ENCODE results near the gene MALRD1.

DNA sequence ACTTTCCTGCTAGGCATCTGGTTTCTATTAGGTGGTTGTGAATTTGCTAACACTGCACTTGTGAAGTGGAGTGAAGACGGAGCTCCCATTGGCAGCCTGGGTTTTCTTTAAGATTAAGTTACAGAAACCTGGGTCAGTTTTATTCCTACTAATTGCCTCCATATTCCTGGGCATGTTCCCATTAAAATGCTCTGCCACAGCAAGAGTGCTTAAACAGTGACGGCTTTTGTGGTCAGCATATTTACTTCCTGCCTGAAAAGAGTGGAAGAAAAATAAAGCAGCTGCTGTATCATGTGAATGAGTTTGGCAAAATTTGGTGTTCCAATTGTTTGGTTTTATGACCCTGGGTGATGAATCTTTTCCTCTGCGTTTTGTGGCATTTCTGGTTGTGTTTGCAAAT is 670.7 kb downstream of the MALRD1 start:
- TF ChIP-seq, protein P1, sequence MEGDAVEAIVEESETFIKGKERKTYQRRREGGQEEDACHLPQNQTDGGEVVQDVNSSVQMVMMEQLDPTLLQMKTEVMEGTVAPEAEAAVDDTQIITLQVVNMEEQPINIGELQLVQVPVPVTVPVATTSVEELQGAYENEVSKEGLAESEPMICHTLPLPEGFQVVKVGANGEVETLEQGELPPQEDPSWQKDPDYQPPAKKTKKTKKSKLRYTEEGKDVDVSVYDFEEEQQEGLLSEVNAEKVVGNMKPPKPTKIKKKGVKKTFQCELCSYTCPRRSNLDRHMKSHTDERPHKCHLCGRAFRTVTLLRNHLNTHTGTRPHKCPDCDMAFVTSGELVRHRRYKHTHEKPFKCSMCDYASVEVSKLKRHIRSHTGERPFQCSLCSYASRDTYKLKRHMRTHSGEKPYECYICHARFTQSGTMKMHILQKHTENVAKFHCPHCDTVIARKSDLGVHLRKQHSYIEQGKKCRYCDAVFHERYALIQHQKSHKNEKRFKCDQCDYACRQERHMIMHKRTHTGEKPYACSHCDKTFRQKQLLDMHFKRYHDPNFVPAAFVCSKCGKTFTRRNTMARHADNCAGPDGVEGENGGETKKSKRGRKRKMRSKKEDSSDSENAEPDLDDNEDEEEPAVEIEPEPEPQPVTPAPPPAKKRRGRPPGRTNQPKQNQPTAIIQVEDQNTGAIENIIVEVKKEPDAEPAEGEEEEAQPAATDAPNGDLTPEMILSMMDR (IDR thresholded peaks at IDR 0.05), result no peak
- TF ChIP-seq POLR2A (IDR thresholded peaks at IDR 0.05), result no peak

All from body of pancreas (tissue), 4 donors.